ENCODE data around the gene UBXN4. TPM values are rescaled to one million over a fixed set of nuclear protein-coding genes. Genes with fewer than 3 reads are reported as not detected.

UBXN4 gene
- total RNA-seq, 2 donors from 2014 or later = 128 to 138 TPM

DNA sequence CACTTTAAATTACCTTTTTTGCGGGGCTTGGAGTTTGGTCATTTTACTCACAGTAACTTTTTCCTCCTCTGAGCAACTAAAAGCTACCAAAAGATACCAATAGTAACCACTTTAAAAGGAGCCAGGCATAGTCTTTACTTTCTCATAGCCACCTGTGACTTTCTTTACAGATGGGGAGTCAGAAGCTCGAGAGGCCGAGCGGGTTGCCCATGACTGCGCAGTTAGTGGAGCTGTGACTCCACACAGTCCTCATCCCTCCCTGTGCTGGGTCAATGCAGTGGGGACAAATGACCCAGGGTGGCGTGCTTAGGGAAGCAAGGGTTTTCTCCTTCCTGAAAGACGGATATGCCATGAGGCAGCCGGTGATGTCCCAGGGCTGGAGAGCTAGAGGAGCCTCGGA lies 83.5 kb downstream of the UBXN4 start:
- Mint-ChIP-seq H3K27ac (no peak overlapping the region), H3K4me1 (peaks cover 4% of the 10 kb centered on the region), H3K4me3 (no peak overlapping the region), H3K36me3 (ENCODE audit: low read depth) (no peaks in the 10 kb centered on the region), H3K27me3 (no peaks in the 10 kb centered on the region)
- no peaks in the 10 kb centered on the region for H3K9me3 ChIP-seq (ENCODE audit: control insufficient read depth, low read length, poor library complexity, severe bottlenecking)
- DNase-seq (no peak), ATAC-seq (no peak)

DNA sequence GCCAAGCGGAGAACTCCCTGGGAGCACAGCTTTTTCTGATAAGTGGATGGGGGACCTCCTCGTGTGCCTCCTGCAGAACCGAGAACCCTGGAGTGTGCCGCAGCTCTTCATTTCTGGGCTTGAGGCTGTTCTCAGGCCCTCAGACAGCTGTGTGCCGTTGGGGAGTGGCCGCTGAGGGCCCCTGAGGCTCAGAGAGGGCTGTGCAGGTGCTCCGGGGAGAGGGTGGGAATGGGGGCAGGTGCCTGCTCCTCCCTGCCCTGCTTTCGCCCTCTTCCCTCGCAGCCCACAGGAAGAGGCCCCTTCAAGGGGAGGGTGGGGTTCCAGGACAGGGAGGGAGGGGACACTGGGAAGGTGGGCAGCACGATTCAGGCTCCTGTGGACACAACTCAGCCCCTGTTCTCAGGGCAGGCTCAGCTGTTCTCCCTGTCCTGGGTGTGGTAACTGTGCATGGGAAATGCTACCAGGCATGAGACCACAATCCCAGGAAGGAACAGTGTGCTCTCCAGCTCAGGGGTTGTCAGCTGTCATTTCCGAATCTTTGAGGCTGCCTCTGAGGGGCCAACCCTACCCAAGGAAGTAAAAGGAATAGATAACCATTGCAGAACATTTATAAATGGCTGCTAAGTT lies 84.0 kb downstream of the UBXN4 start:
- ATAC-seq (no peak), DNase-seq (no peak)
- H3K4me3 Mint-ChIP-seq = no peak overlapping the region
- H3K27ac Mint-ChIP-seq = no peak overlapping the region
- H3K9me3 ChIP-seq (ENCODE audit: control insufficient read depth, low read length, poor library complexity, severe bottlenecking) = no peaks in the 10 kb centered on the region
- no peaks in the 10 kb centered on the region for H3K4me1 Mint-ChIP-seq
- H3K27me3 Mint-ChIP-seq = no peaks in the 10 kb centered on the region
- H3K36me3 Mint-ChIP-seq (ENCODE audit: low read depth) = no peaks in the 10 kb centered on the region

DNA sequence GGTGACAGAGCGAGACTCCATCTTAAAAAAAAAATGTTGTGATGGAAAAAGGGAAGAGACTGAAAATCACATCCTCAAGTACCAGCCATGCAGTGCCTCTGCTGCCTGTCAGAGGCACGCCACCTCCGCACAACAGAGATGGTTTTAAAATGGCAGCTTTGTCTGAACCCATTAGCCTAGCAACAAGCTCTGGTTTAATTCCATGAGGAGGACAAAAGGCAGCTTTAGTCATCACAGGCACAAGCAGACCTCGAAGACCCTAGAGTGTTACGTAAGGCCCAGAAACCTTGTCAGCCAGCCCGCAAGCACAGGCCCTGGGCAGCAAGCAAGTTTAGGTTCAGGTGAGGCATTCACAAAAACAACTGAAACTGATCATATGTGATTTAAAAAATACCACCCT lies 84.9 kb downstream of the UBXN4 start:
- no peaks in the 10 kb centered on the region for H3K9me3 ChIP-seq (ENCODE audit: control insufficient read depth, low read length, poor library complexity, severe bottlenecking)
- no peak for DNase-seq
- no peaks in the 10 kb centered on the region for H3K4me1 Mint-ChIP-seq
- H3K27ac Mint-ChIP-seq = no peak overlapping the region
- ATAC-seq = no peak
- H3K4me3 Mint-ChIP-seq = no peak overlapping the region
- no peaks in the 10 kb centered on the region for H3K36me3 Mint-ChIP-seq (ENCODE audit: low read depth)
- H3K27me3 Mint-ChIP-seq = no peaks in the 10 kb centered on the region

DNA sequence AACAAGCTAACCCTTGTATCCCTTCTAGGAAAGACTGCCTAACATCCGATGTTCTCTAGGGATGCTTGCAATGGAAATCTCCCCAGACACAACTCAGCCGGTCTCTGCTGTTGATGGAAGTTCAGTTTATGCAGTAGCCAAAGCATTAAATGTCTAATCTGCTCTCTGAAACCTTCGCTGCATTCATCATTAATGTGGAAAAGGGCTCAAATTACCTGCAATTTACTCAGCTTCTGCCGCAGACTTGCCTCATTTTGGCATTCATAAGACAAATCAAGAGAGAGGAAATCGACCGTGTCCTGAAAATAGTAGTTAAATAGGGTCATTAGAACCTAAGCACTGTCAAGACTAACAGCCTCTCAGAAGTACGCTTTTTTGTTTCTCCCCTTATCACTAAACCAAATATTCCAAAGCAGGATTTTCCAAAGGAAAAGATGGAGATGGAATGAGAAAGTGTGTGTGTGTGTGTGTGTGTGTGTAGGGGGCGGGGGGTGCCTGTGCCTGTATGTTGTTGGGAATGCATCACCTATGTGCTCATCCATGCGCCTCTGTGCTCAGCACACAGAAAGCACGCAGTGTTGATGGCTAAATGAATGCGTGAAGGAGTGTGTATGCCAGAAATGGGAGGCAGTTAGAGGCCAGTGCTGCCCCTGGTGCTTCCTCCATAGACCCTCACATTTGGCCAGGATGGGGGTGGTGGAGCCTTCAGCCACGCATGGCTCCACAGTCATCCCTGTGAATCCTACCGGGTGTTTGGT lies 87.9 kb downstream of the UBXN4 start:
- peaks cover 2% of the 10 kb centered on the region for H3K36me3 Mint-ChIP-seq (ENCODE audit: low read depth)
- DNase-seq = no peak

DNA sequence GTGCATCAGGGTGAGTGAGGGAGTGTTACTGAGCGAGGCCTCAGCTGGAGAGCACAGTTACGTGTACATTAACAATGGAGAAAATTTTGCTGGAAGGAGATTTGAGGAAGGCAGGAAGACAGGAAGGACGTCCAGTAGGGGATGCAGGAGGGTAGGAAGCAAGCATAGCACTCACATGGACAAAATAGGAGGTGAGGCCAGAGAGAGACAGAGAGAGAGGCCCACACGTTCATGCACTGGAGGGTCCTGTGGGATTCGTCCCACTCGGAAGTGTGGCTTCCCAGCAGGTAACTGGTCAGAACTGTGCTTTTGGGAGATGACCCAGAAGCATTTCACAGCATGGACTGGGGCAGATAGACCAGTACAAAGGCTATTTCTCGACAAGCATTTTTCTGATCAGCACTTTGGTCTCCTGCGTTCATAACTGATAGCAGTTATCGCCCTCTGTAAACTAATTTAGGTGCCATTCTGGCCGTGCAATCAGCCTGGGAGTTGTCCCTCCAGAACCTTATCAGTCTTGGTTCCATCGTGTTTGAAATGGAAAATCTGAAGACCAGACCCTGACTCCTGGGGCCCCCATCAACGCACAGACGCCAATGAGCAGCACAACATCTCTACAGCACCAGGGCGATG lies 89.6 kb downstream of the UBXN4 start:
- DNase-seq (no peak), ATAC-seq (no peak)
- no peaks in the 10 kb centered on the region for H3K9me3 ChIP-seq (ENCODE audit: control insufficient read depth, low read length, poor library complexity, severe bottlenecking)
- Mint-ChIP-seq H3K4me1 (peaks cover 3% of the 10 kb centered on the region), H3K4me3 (no peak overlapping the region), H3K27ac (peak overlapping the region; percentile 49), H3K36me3 (ENCODE audit: low read depth) (peaks cover 2% of the 10 kb centered on the region), H3K27me3 (no peaks in the 10 kb centered on the region)

More for the DNA sequence above, 87.9 kb downstream of the UBXN4 start:
- H3K4me1 Mint-ChIP-seq = no peaks in the 10 kb centered on the region
- no peaks in the 10 kb centered on the region for H3K9me3 ChIP-seq (ENCODE audit: control insufficient read depth, low read length, poor library complexity, severe bottlenecking)
- ATAC-seq = no peak
- H3K4me3 Mint-ChIP-seq = no peak overlapping the region
- H3K27ac Mint-ChIP-seq = no peak overlapping the region
- no peaks in the 10 kb centered on the region for H3K27me3 Mint-ChIP-seq

DNA sequence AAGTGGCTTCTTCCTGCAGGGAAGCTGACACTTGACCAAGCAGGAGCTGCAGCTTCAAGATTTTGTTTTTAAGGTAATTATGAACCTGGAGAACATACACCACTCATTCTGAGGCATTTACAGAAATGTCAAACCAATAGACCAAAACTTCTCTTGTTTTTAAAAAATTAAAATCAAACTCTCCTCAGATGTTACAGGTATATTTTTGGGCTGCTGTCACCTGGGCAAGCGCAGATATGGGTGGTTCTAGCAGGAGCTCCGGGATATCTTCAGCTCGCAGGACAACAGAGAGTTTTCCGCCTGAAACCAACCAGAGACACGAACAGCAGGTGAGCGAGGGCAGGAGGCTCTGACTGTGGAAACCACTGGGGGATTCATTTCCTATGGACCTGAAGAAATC lies 91.2 kb downstream of the UBXN4 start:
- peaks cover 4% of the 10 kb centered on the region for H3K4me1 Mint-ChIP-seq
- no peak overlapping the region for H3K27ac Mint-ChIP-seq
- no peak overlapping the region for H3K4me3 Mint-ChIP-seq
- peaks cover 4% of the 10 kb centered on the region for H3K36me3 Mint-ChIP-seq (ENCODE audit: low read depth)
- no peaks in the 10 kb centered on the region for H3K27me3 Mint-ChIP-seq
- no peak for ATAC-seq
- no peaks in the 10 kb centered on the region for H3K9me3 ChIP-seq (ENCODE audit: control insufficient read depth, low read length, poor library complexity, severe bottlenecking)
- no peak for DNase-seq

Other genes with a start within 250 kb of the UBXN4 start
- gene ZRANB3, start 210.6 kb upstream of the UBXN4 start, total RNA-seq = 1 to 10 TPM; 3.5 to 3.9 TPM
- gene R3HDM1, start 210.4 kb upstream of the UBXN4 start, total RNA-seq = 10 to 100 TPM; 31.8 to 42.9 TPM
- gene LCT, start 95.3 kb downstream of the UBXN4 start, total RNA-seq = under 1 TPM; 0.07 to 0.10 TPM
- 10 to 100 TPM; 19.5 to 30.9 TPM for gene MCM6, start 134.6 kb downstream of the UBXN4 start, total RNA-seq
- 10 to 100 TPM; 53.8 to 72.1 TPM for gene DARS1, start 243.8 kb downstream of the UBXN4 start, total RNA-seq